ENCODE results near the gene NAA10.

The NAA10 gene

GRCh38 chrX:153883163-153883843 is 51.5 kb downstream of the NAA10 start:
- DNase-seq (ENCODE audit: low spot score): no peak
- no peak for TF ChIP-seq CTCF (IDR thresholded peaks at IDR 0.05; ENCODE audit: extremely low read depth, insufficient read depth, missing control alignments)
- in situ Hi-C loops (cut with MboI; ENCODE audit: low pct_unique_long_range_greater_than_20kb, low sequenced_read_pairs, unreplicated experiment): no loop called here

GRCh38 chrX:153882557-153882956 is 52.3 kb downstream of the NAA10 start:
- no peak for DNase-seq (ENCODE audit: low spot score)
- TF ChIP-seq CTCF (IDR thresholded peaks at IDR 0.05; ENCODE audit: extremely low read depth, insufficient read depth, missing control alignments): no peak
- in situ Hi-C loops (cut with MboI; ENCODE audit: low pct_unique_long_range_greater_than_20kb, low sequenced_read_pairs, unreplicated experiment): no loop called here

- no peak for DNase-seq (ENCODE audit: low spot score)
- TF ChIP-seq CTCF (IDR thresholded peaks at IDR 0.05; ENCODE audit: extremely low read depth, insufficient read depth, missing control alignments): no peak
- in situ Hi-C loops (cut with MboI; ENCODE audit: low pct_unique_long_range_greater_than_20kb, low sequenced_read_pairs, unreplicated experiment): no loop called here
Observed at GRCh38 chrX:153882086-153882498, 52.7 kb downstream of the NAA10 start.

GRCh38 chrX:153881281-153881680 is 53.6 kb downstream of the NAA10 start:
- DNase-seq (ENCODE audit: low spot score): no peak
- in situ Hi-C loops (cut with MboI; ENCODE audit: low pct_unique_long_range_greater_than_20kb, low sequenced_read_pairs, unreplicated experiment): no loop called here

GRCh38 chrX:153880440-153880815 is 54.4 kb downstream of the NAA10 start:
- in situ Hi-C loops (cut with MboI; ENCODE audit: low pct_unique_long_range_greater_than_20kb, low sequenced_read_pairs, unreplicated experiment): no loop called here
- TF ChIP-seq CTCF (IDR thresholded peaks at IDR 0.05; ENCODE audit: extremely low read depth, insufficient read depth, missing control alignments): no peak
- no peak for DNase-seq (ENCODE audit: low spot score)

More at GRCh38 chrX:153881281-153881680, 53.6 kb downstream of the NAA10 start:
- no peak for TF ChIP-seq CTCF (IDR thresholded peaks at IDR 0.05; ENCODE audit: extremely low read depth, insufficient read depth, missing control alignments)

GRCh38 chrX:153879741-153880439 is 54.9 kb downstream of the NAA10 start:
- in situ Hi-C loops (cut with MboI; ENCODE audit: low pct_unique_long_range_greater_than_20kb, low sequenced_read_pairs, unreplicated experiment): no loop called here
- no peak for DNase-seq (ENCODE audit: low spot score)

More at GRCh38 chrX:153879741-153880439, 54.9 kb downstream of the NAA10 start:
- TF ChIP-seq CTCF (IDR thresholded peaks at IDR 0.05; ENCODE audit: extremely low read depth, insufficient read depth, missing control alignments): no peak
